GM18499 (cell line): Measurements from ENCODE around the gene SELPLG.
"Not testable (repeated sequence)": the region's sequence is repeated elsewhere in the genome, so short reads cannot be mapped to it uniquely, and the experiment has no call there.

Source experiments
- ATAC-seq: cut with Tn5 transposase; IDR thresholded peaks from one replicate; pipeline ENCODE4 v1.9.1; 2021; ENCODE audit warnings: moderate number of reproducible peaks; ENCODE audit not compliant: insufficient read depth, unreplicated experiment

SELPLG gene

GRCh38 chr12:108633534-108634248 lies at the start of gene SELPLG:
TSS of gene SELPLG (minus strand) at chr12:108633894. CDS start at chr12:108624307, 9,587 bp downstream.
- peak; percentile 40 for ATAC-seq

- no peak for ATAC-seq
Observed at GRCh38 chr12:108681317-108681716, 47.6 kb upstream of the SELPLG start.

GRCh38 chr12:108679106-108679681 lies 45.5 kb upstream of the SELPLG start:
- no peak for ATAC-seq

- no peak for ATAC-seq
Observed at GRCh38 chr12:108678104-108678730, 44.5 kb upstream of the SELPLG start.

- ATAC-seq: no peak
Observed at GRCh38 chr12:108677381-108677780, 43.7 kb upstream of the SELPLG start.

GRCh38 chr12:108676707-108677106 lies 43.0 kb upstream of the SELPLG start:
- ATAC-seq: no peak

- ATAC-seq: no peak
Observed at GRCh38 chr12:108675792-108676191, 42.1 kb upstream of the SELPLG start.

- no peak for ATAC-seq
Observed at GRCh38 chr12:108672054-108672453, 38.4 kb upstream of the SELPLG start.

GRCh38 chr12:108671110-108671509 lies 37.4 kb upstream of the SELPLG start:
- no peak for ATAC-seq

- no peak for ATAC-seq
Observed at GRCh38 chr12:108670066-108670631, 36.5 kb upstream of the SELPLG start.

GRCh38 chr12:108668542-108668941 lies 34.8 kb upstream of the SELPLG start:
- ATAC-seq: no peak

GRCh38 chr12:108668063-108668462 lies 34.4 kb upstream of the SELPLG start:
- ATAC-seq: no peak

GRCh38 chr12:108667349-108667748 lies 33.7 kb upstream of the SELPLG start:
- ATAC-seq: no peak

GRCh38 chr12:108666401-108666881 lies 32.7 kb upstream of the SELPLG start:
- ATAC-seq: no peak

- no peak for ATAC-seq
Observed at GRCh38 chr12:108665608-108666202, 32.0 kb upstream of the SELPLG start.

- peak; percentile 37 for ATAC-seq
Observed at GRCh38 chr12:108664338-108665258, 30.9 kb upstream of the SELPLG start.

GRCh38 chr12:108663324-108664015 lies 29.8 kb upstream of the SELPLG start:
- ATAC-seq: no peak

GRCh38 chr12:108658115-108658514 lies 24.4 kb upstream of the SELPLG start:
- not testable (repeated sequence) for ATAC-seq

- ATAC-seq: no peak
Observed at GRCh38 chr12:108657130-108657745, 23.5 kb upstream of the SELPLG start.
